Mesendoderm (in vitro differentiated cells): ENCODE measurements around the gene NFAM1.
A peak's percentile ranks its signal among the peaks of the same experiment; 100 is the strongest.

Experiments
- DNase-seq: peaks from one replicate; pipeline ENCODE4 v3.0.0; 2013
- H2AK5ac ChIP-seq: 2 replicates; pipeline ENCODE4 v1.6.1; 2013; ENCODE audit warnings: low read length, inconsistent platforms
- H2BK120ac ChIP-seq: 2 replicates; pipeline ENCODE4 v1.6.1; 2013; ENCODE audit warnings: low read depth, mild to moderate bottlenecking, low read length, moderate library complexity, mixed read lengths
- H2BK15ac ChIP-seq: replicated peaks from 2 replicates; pipeline ENCODE4 v1.6.1; 2013; ENCODE audit warnings: low read depth, mild to moderate bottlenecking, moderate library complexity
- H2BK5ac ChIP-seq: 2 replicates; pipeline ENCODE4 v1.6.1; 2013; ENCODE audit warnings: low read length, inconsistent platforms
- H3K18ac ChIP-seq: 2 replicates; pipeline ENCODE4 v1.6.1; 2013; ENCODE audit warnings: mild to moderate bottlenecking, low read length, mixed read lengths
- H3K23ac ChIP-seq: one replicate; pipeline ENCODE4 v1.6.1; 2013; ENCODE audit warnings: low read length
- H3K27ac ChIP-seq: 2 replicates; pipeline ENCODE4 v1.5.1; 2013; ENCODE audit warnings: low read depth, mild to moderate bottlenecking, inconsistent platforms, low read length, moderate library complexity
- H3K27me3 ChIP-seq: 2 replicates; pipeline ENCODE4 v1.6.1; 2013; ENCODE audit warnings: low read length, control low read depth, mild to moderate bottlenecking, inconsistent platforms; ENCODE audit not compliant: insufficient read depth, poor library complexity
- H3K36me3 ChIP-seq: 2 replicates; pipeline ENCODE4 v1.6.1; 2013; ENCODE audit warnings: low read length, inconsistent platforms; ENCODE audit not compliant: control insufficient read depth, insufficient read depth
- H3K4ac ChIP-seq: one replicate; pipeline ENCODE4 v1.6.1; 2013; ENCODE audit warnings: low read depth, mild to moderate bottlenecking, low read length, moderate library complexity
- H3K4me1 ChIP-seq: 2 replicates; pipeline ENCODE4 v1.6.1; 2013; ENCODE audit warnings: low read depth, low read length, inconsistent platforms; ENCODE audit not compliant: control insufficient read depth
- H3K4me2 ChIP-seq: 2 replicates; pipeline ENCODE4 v1.6.1; 2013; ENCODE audit warnings: low read length
- H3K4me3 ChIP-seq: 2 replicates; pipeline ENCODE4 v1.5.1; 2013; ENCODE audit warnings: mild to moderate bottlenecking, low read length
- H3K56ac ChIP-seq: one replicate; pipeline ENCODE4 v1.6.1; 2013; ENCODE audit warnings: low read length
- H3K79me1 ChIP-seq: 2 replicates; pipeline ENCODE4 v1.6.1; 2013; ENCODE audit warnings: low read length, inconsistent platforms
- H3K79me2 ChIP-seq: 2 replicates; pipeline ENCODE4 v1.6.1; 2013; ENCODE audit warnings: mild to moderate bottlenecking, low read length; ENCODE audit not compliant: control insufficient read depth, insufficient read depth
- H3K9ac ChIP-seq: 2 replicates; pipeline ENCODE4 v1.6.1; 2013; ENCODE audit warnings: low read length, inconsistent platforms
- H4K5ac ChIP-seq: one replicate; pipeline ENCODE4 v1.6.1; 2013; ENCODE audit warnings: low read length
- H4K8ac ChIP-seq: one replicate; pipeline ENCODE4 v1.6.1; 2013; ENCODE audit warnings: low read depth, mild to moderate bottlenecking, control low read depth, low read length, moderate library complexity
- WGBS: extraction: QIAGEN DNeasy Blood & Tissue Kit; methylation state at CpG from one replicate; pipeline ENCODE4 v1.1.7; 2013; ENCODE audit warnings: low lambda C conversion rate, missing lambda C conversion rate; ENCODE audit not compliant: insufficient coverage; ENCODE audit errors: extremely low coverage; 5-methylcytosine and 5-hydroxymethylcytosine counted together

NFAM1 gene

DNA sequence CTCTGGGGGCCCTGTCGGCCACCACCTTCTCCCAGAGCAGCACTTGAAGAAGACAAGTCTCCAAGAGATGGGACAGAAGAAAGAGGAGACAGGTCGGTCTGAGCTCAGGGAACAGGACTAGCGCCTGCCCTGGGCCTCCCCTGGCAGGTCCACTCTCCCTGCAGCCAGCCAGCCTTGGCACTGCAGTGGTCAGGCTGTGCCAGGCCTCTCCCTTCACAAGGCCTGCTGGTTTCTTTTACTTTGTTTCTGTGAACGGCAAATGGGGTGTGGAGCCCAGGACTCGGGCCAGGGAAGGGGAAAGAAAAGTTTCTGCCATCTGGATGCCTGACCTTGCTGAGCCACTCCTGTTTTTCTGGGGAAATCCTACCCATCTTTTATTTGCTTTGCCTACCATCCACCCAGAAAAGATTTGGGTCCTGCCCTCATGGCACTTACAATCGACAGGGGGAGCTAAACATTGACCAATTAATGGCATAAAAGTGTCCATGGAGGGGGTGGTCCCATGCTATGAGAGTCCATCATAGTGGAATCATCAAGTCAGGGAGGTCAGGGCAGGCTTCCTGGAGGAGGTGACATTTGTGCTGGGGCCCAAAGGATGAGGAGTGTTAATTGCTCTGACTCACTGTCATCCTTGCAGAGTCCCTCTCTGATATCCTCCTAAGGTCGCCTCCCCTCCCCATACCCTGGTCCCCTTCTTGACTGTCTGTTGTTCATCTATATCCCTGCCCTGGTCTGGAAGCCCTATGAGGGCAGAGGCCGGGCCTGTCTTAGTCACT, 65.2 kb downstream of the NFAM1 start:
- Histone ChIP-seq H2AK5ac (peak overlapping the region; percentile 39), H2BK120ac (no peak overlapping the region), H3K79me2 (peaks cover 4% of the 10 kb centered on the region), H2BK5ac (no peak overlapping the region), H2BK15ac (no peak overlapping the region), H3K4me2 (no peak overlapping the region), H3K56ac (no peak overlapping the region), H3K79me1 (peaks cover 2% of the 10 kb centered on the region), H3K4me3 (no peak overlapping the region), H3K4ac (peak overlapping the region; percentile 1), H3K4me1 (peaks cover 20% of the 10 kb centered on the region), H4K5ac (no peak overlapping the region), H3K36me3 (no peaks in the 10 kb centered on the region), H3K23ac (no peak overlapping the region), H3K18ac (no peak overlapping the region), H3K9ac (peak overlapping the region; percentile 12), H3K27me3 (peaks cover 2% of the 10 kb centered on the region), H3K27ac (no peak overlapping the region), H4K8ac (no peak overlapping the region)
- DNase-seq: no peak
- WGBS: no CpG with 5 or more reads among the region's 8 CpGs

- Histone ChIP-seq H3K4me3 (no peak overlapping the region), H3K36me3 (no peaks in the 10 kb centered on the region)
These were observed 66.1 kb downstream of the NFAM1 start for GRCh38 chr22:42365942-42366695.

DNA sequence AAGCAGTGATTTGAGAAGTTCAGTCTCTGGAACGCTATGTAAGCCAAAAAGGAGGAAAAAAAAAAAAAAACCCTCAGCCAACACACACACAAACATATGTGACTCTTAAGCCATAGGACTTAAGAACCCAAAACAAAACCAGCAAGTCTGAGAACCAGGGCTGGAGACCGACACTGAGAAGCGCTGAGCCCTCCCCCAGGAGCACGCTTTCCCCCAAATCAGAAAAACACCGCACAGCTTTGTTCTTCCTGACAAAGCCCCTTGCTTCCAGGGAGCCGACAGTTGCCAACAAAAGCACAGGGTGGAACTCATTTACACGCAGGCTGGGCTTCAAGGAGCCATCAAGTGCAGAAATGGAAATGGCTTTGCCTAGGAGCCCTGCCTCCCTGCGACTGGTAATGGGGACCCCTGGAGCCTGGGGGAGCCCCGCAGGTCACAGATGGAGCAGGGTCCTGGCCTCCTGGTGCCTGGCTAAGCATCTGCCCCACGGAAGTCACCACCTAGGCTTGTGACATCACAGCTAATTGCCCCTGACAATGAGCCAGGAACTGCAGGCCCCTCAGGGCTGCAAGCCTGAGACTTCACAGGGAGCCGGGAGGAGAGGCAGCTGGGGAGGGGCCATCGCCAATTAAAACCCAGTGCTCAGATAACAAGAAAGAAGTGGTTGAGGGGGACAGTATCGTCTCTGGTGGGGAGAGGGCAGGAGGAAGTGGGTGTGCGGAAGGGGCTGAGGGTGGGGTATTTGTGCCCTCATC, 66.9 kb downstream of the NFAM1 start:
- Histone ChIP-seq H3K18ac (peak overlapping the region; percentile 46), H3K4me1 (peaks cover 20% of the 10 kb centered on the region), H3K79me1 (peaks cover 2% of the 10 kb centered on the region), H3K27ac (peak overlapping the region; percentile 75), H2AK5ac (no peak overlapping the region), H2BK120ac (no peak overlapping the region), H4K5ac (no peak overlapping the region), H3K36me3 (no peaks in the 10 kb centered on the region), H2BK5ac (peak overlapping the region; percentile 48), H3K4me2 (peak overlapping the region; percentile 25), H3K9ac (peak overlapping the region; percentile 63), H3K23ac (peak overlapping the region; percentile 68), H3K4ac (no peak overlapping the region), H3K27me3 (peaks cover 2% of the 10 kb centered on the region), H3K56ac (peak overlapping the region; percentile 89), H2BK15ac (no peak overlapping the region), H4K8ac (no peak overlapping the region), H3K79me2 (peaks cover 4% of the 10 kb centered on the region), H3K4me3 (no peak overlapping the region)
- no CpG with 5 or more reads among the region's 14 CpGs for WGBS
- DNase-seq: peak; percentile 88

More at GRCh38 chr22:42365942-42366695, 66.1 kb downstream of the NFAM1 start:
- peak overlapping the region; percentile 1 for H3K4ac ChIP-seq
- no peak overlapping the region for H4K5ac ChIP-seq
- H3K79me1 ChIP-seq: peaks cover 2% of the 10 kb centered on the region
- H3K9ac ChIP-seq: peak overlapping the region; percentile 12
- H3K56ac ChIP-seq: peak overlapping the region; percentile 38
- H3K27me3 ChIP-seq: peaks cover 2% of the 10 kb centered on the region
- H4K8ac ChIP-seq: no peak overlapping the region
- no CpG with 5 or more reads among the region's 10 CpGs for WGBS
- H3K4me1 ChIP-seq: peaks cover 20% of the 10 kb centered on the region
- H2AK5ac ChIP-seq: peak overlapping the region; percentile 18
- H3K23ac ChIP-seq: no peak overlapping the region
- H3K79me2 ChIP-seq: peaks cover 4% of the 10 kb centered on the region
- no peak overlapping the region for H2BK15ac ChIP-seq
- no peak overlapping the region for H2BK5ac ChIP-seq
- no peak for DNase-seq
- H3K4me2 ChIP-seq: no peak overlapping the region
- peak overlapping the region; percentile 29 for H3K18ac ChIP-seq
- no peak overlapping the region for H2BK120ac ChIP-seq
- peak overlapping the region; percentile 75 for H3K27ac ChIP-seq

GRCh38 chr22:42364604-42365110, 67.5 kb downstream of the NFAM1 start:
- H3K23ac ChIP-seq: no peak overlapping the region
- H3K79me2 ChIP-seq: peaks cover 4% of the 10 kb centered on the region
- peaks cover 2% of the 10 kb centered on the region for H3K79me1 ChIP-seq
- no peak overlapping the region for H3K4ac ChIP-seq
- no CpG with 5 or more reads among the region's 13 CpGs for WGBS
- peak overlapping the region; percentile 63 for H3K9ac ChIP-seq
- no peak overlapping the region for H4K5ac ChIP-seq
- peak overlapping the region; percentile 51 for H3K18ac ChIP-seq
- H3K36me3 ChIP-seq: no peaks in the 10 kb centered on the region
- H2BK5ac ChIP-seq: peak overlapping the region; percentile 32
- H3K4me1 ChIP-seq: peaks cover 20% of the 10 kb centered on the region
- H2BK120ac ChIP-seq: no peak overlapping the region
- no peak overlapping the region for H3K4me3 ChIP-seq
- H3K56ac ChIP-seq: peak overlapping the region; percentile 89
- H2AK5ac ChIP-seq: no peak overlapping the region
- no peak overlapping the region for H4K8ac ChIP-seq
- no peak for DNase-seq
- H3K4me2 ChIP-seq: peak overlapping the region; percentile 25
- H3K27ac ChIP-seq: no peak overlapping the region
- H3K27me3 ChIP-seq: peaks cover 2% of the 10 kb centered on the region
- H2BK15ac ChIP-seq: no peak overlapping the region

- no peak overlapping the region for H3K18ac ChIP-seq
- peaks cover 2% of the 10 kb centered on the region for H3K27me3 ChIP-seq
- no peak overlapping the region for H2BK5ac ChIP-seq
- H3K79me1 ChIP-seq: peaks cover 2% of the 10 kb centered on the region
- no peak for DNase-seq
- peaks cover 4% of the 10 kb centered on the region for H3K79me2 ChIP-seq
- no peak overlapping the region for H3K4me2 ChIP-seq
- no CpG with 5 or more reads among the region's 6 CpGs for WGBS
- H3K36me3 ChIP-seq: no peaks in the 10 kb centered on the region
- no peak overlapping the region for H3K4me3 ChIP-seq
- no peak overlapping the region for H3K4ac ChIP-seq
- no peak overlapping the region for H2BK15ac ChIP-seq
- H3K9ac ChIP-seq: no peak overlapping the region
- H2AK5ac ChIP-seq: no peak overlapping the region
- peaks cover 20% of the 10 kb centered on the region for H3K4me1 ChIP-seq
- H3K27ac ChIP-seq: no peak overlapping the region
- H4K8ac ChIP-seq: no peak overlapping the region
- no peak overlapping the region for H3K23ac ChIP-seq
- H3K56ac ChIP-seq: peak overlapping the region; percentile 22
- no peak overlapping the region for H2BK120ac ChIP-seq
- H4K5ac ChIP-seq: no peak overlapping the region
These were observed 68.3 kb downstream of the NFAM1 start for GRCh38 chr22:42363892-42364291.
